HG02938 (cell line): ENCODE data around the gene MRNIP.
"Not testable (repeated sequence)": the region's sequence is repeated elsewhere in the genome, so short reads cannot be mapped to it uniquely, and the experiment has no call there.

ENCODE experiments used
- ATAC-seq: cut with Tn5 transposase; IDR thresholded peaks from one replicate; pipeline ENCODE4 v1.9.1; 2021; ENCODE audit warnings: mild to moderate bottlenecking, moderate library complexity; ENCODE audit not compliant: unreplicated experiment

Gene MRNIP

GRCh38 chr5:179872055-179872827 lies 13.6 kb upstream of the MRNIP start:
- ATAC-seq, result no peak

GRCh38 chr5:179871533-179871932 lies 12.9 kb upstream of the MRNIP start:
- ATAC-seq, result not testable (repeated sequence)

GRCh38 chr5:179870952-179871351 lies 12.3 kb upstream of the MRNIP start:
- ATAC-seq, result no peak

- no peak for ATAC-seq
These were observed 11.8 kb upstream of the MRNIP start for GRCh38 chr5:179870403-179870903.

GRCh38 chr5:179869641-179870402 lies 11.2 kb upstream of the MRNIP start:
- ATAC-seq, result no peak

GRCh38 chr5:179869101-179869500 lies 10.5 kb upstream of the MRNIP start:
- ATAC-seq, result no peak

- no peak for ATAC-seq
These were observed 9.9 kb upstream of the MRNIP start for GRCh38 chr5:179868541-179868940.

GRCh38 chr5:179867476-179867875 lies 8.9 kb upstream of the MRNIP start:
- ATAC-seq, result no peak

GRCh38 chr5:179867079-179867465 lies 8.5 kb upstream of the MRNIP start:
- no peak for ATAC-seq

GRCh38 chr5:179866241-179867078 lies 7.8 kb upstream of the MRNIP start:
- no peak for ATAC-seq

GRCh38 chr5:179865491-179866240 lies 7.0 kb upstream of the MRNIP start:
- no peak for ATAC-seq

GRCh38 chr5:179864686-179865085 lies 6.1 kb upstream of the MRNIP start:
- no peak for ATAC-seq

GRCh38 chr5:179863449-179864085 lies 5.0 kb upstream of the MRNIP start:
- no peak for ATAC-seq

GRCh38 chr5:179862891-179863290 lies 4.3 kb upstream of the MRNIP start:
- ATAC-seq, result no peak

GRCh38 chr5:179862296-179862695 lies 3.7 kb upstream of the MRNIP start:
- ATAC-seq, result no peak

GRCh38 chr5:179860301-179860700 lies 1.7 kb upstream of the MRNIP start:
- no peak for ATAC-seq

GRCh38 chr5:179858241-179858585 lies 404 bp downstream of the MRNIP start:
- ATAC-seq, result peak; percentile 41

- no peak for ATAC-seq
These were observed 4.3 kb downstream of the MRNIP start for GRCh38 chr5:179854356-179854755.

GRCh38 chr5:179852993-179853547 lies 5.5 kb downstream of the MRNIP start:
- ATAC-seq, result peak; percentile 83

GRCh38 chr5:179841621-179842020 lies 17.0 kb downstream of the MRNIP start:
- no peak for ATAC-seq
